IMR-90 (cell line): Measurements from ENCODE around the gene DISC1. TPM values are rescaled to one million over a fixed set of nuclear protein-coding genes. Genes with fewer than 3 reads are reported as not detected.

Experiments used
- ATAC-seq: fragments of 200-7000 bp; cut with Tn5 transposase; 2 replicates; pipeline ENCODE4 v1.9.1; 2020; ENCODE audit warnings: low read depth, mild to moderate bottlenecking, moderate library complexity
- BruUV-seq: library from RNA; stranded (reverse); fragments of 400-500 nt; replicated peaks from 2 replicates; lab custom pipeline; 2021; lab: Mats Ljungman, UMichigan
- CTCF ChIA-PET: fragments of 300-600 bp; formaldehyde crosslinking; extraction: SDS; loops from one replicate; lab custom pipeline; 2021; ENCODE audit warnings: antibody characterized with exemption; lab: Yijun Ruan, JAX
- POLR2A ChIA-PET: fragments of 300-600 bp; sonication (Branson Sonifier 250); formaldehyde crosslinking; loops from one replicate; lab custom pipeline; 2022; ENCODE audit warnings: antibody characterized with exemption; ENCODE audit not compliant: unreplicated experiment; lab: Charles Lee
- DNase-seq: peaks from one replicate; pipeline ENCODE4 v3.0.0; 2013
- H2AFZ ChIP-seq: replicated peaks from 2 replicates; pipeline ENCODE3; 2013; ENCODE audit warnings: low read length, mild to moderate bottlenecking; ENCODE audit not compliant: poor library complexity
- H2AK5ac ChIP-seq: 2 replicates; pipeline ENCODE4 v1.6.1; 2013; ENCODE audit warnings: low read depth, low read length, inconsistent platforms
- H2AK9ac ChIP-seq: replicated peaks from 2 replicates; pipeline ENCODE3; 2013; ENCODE audit warnings: mild to moderate bottlenecking, low read depth, low read length, moderate library complexity; ENCODE audit not compliant: poor library complexity
- H2BK120ac ChIP-seq: 2 replicates; pipeline ENCODE4 v1.6.1; 2013; ENCODE audit warnings: low read depth, low read length, inconsistent platforms
- H2BK15ac ChIP-seq: 3 replicates; pipeline ENCODE4 v1.6.1; 2013; ENCODE audit warnings: low read depth, low read length, inconsistent platforms
- H2BK20ac ChIP-seq: 2 replicates; pipeline ENCODE4 v1.6.1; 2013; ENCODE audit warnings: low read depth, mild to moderate bottlenecking, inconsistent platforms, low read length, moderate library complexity
- H2BK5ac ChIP-seq: 2 replicates; pipeline ENCODE4 v1.6.1; 2013; ENCODE audit warnings: mild to moderate bottlenecking, low read depth, low read length, inconsistent platforms; ENCODE audit not compliant: poor library complexity, severe bottlenecking
- H3K14ac ChIP-seq: replicated peaks from 2 replicates; pipeline ENCODE4 v1.6.1; 2013; ENCODE audit warnings: low read depth, low read length, inconsistent platforms
- H3K18ac ChIP-seq: 2 replicates; pipeline ENCODE4 v1.6.1; 2013; ENCODE audit warnings: low read depth, low read length, control low read depth
- H3K23ac ChIP-seq: 2 replicates; pipeline ENCODE4 v1.6.1; 2013; ENCODE audit warnings: low read depth, low read length, inconsistent platforms
- H3K27ac ChIP-seq: 2 replicates; pipeline ENCODE4 v1.5.1; 2013; ENCODE audit warnings: mild to moderate bottlenecking, control low read depth, low read length; ENCODE audit not compliant: insufficient read depth
- H3K27me3 ChIP-seq: 2 replicates; pipeline ENCODE4 v1.6.1; 2013; ENCODE audit warnings: low read length; ENCODE audit not compliant: control insufficient read depth, insufficient read depth
- H3K36me3 ChIP-seq: 2 replicates; pipeline ENCODE4 v1.6.1; 2013; ENCODE audit warnings: low read length, mixed read lengths; ENCODE audit not compliant: control insufficient read depth, insufficient read depth
- H3K4ac ChIP-seq: 2 replicates; pipeline ENCODE4 v1.6.1; 2013; ENCODE audit warnings: low read depth, low read length, inconsistent platforms
- H3K4me1 ChIP-seq: 2 replicates; pipeline ENCODE4 v1.6.1; 2013; ENCODE audit warnings: low read length, mixed read lengths; ENCODE audit not compliant: control insufficient read depth, insufficient read depth
- H3K4me2 ChIP-seq: 2 replicates; pipeline ENCODE4 v1.6.1; 2013; ENCODE audit warnings: low read depth, mild to moderate bottlenecking, control low read depth, low read length, moderate library complexity
- H3K4me3 ChIP-seq: 2 replicates; pipeline ENCODE4 v1.5.1; 2013; ENCODE audit warnings: low read depth, mild to moderate bottlenecking, control low read depth, low read length, moderate library complexity; ENCODE audit not compliant: insufficient read depth
- H3K56ac ChIP-seq: 2 replicates; pipeline ENCODE4 v1.6.1; 2013; ENCODE audit warnings: low read length, inconsistent platforms; ENCODE audit not compliant: insufficient read depth; ENCODE audit errors: extremely low read depth
- H3K79me1 ChIP-seq, 2 experiments: 2 replicates each; pipeline ENCODE4 v1.6.1; 2013; ENCODE audit warnings: low read length in 2 of 2, inconsistent platforms in 1 of 2, low read depth in 1 of 2
- H3K9ac ChIP-seq: 2 replicates; pipeline ENCODE4 v1.6.1; 2013; ENCODE audit warnings: low read depth, low read length, control low read depth
- H3K9me1 ChIP-seq: 2 replicates; pipeline ENCODE4 v1.6.1; 2013; ENCODE audit warnings: low read length, inconsistent platforms; ENCODE audit not compliant: insufficient read depth
- H3K9me3 ChIP-seq: 2 replicates; pipeline ENCODE4 v1.6.1; 2013; ENCODE audit warnings: low read length; ENCODE audit not compliant: control insufficient read depth, insufficient read depth
- H4K20me1 ChIP-seq: 2 replicates; pipeline ENCODE4 v1.6.1; 2013; ENCODE audit warnings: low read length, inconsistent platforms; ENCODE audit not compliant: insufficient read depth
- H4K5ac ChIP-seq: 2 replicates; pipeline ENCODE4 v1.6.1; 2013; ENCODE audit warnings: mild to moderate bottlenecking, low read depth, low read length, control low read depth
- H4K8ac ChIP-seq, 2 experiments: 2 replicates each; pipeline ENCODE4 v1.6.1; 2013; ENCODE audit warnings: low read depth in 2 of 2, low read length in 2 of 2, control low read depth in 1 of 2, inconsistent platforms in 1 of 2
- H4K91ac ChIP-seq: 2 replicates; pipeline ENCODE4 v1.6.1; 2013; ENCODE audit warnings: low read depth, low read length, inconsistent platforms; ENCODE audit not compliant: insufficient read depth
- CEBPB ChIP-seq: IDR thresholded peaks from 2 replicates; pipeline ENCODE4 v1.6.1; 2012; ENCODE audit warnings: low read depth, low read length, improper control_type of control experiment
- ELK1 ChIP-seq: fragments of 150-350 bp; IDR thresholded peaks from 2 replicates; pipeline ENCODE4 v1.6.1; 2016; ENCODE audit warnings: low read depth, mild to moderate bottlenecking, low read length, moderate library complexity, borderline replicate concordance
- FOS ChIP-seq: fragments of 150-350 bp; IDR thresholded peaks from 2 replicates; pipeline ENCODE4 v1.6.1; 2016; ENCODE audit warnings: low read depth, low read length
- RAD21 ChIP-seq: IDR thresholded peaks from 2 replicates; pipeline ENCODE4 v1.6.1; 2012; ENCODE audit warnings: low read length, improper control_type of control experiment
- RCOR1 ChIP-seq: IDR thresholded peaks from 2 replicates; pipeline ENCODE4 v1.6.1; 2012; ENCODE audit warnings: mild to moderate bottlenecking, low read length, improper control_type of control experiment; ENCODE audit not compliant: insufficient replicate concordance
- RFX5 ChIP-seq: IDR thresholded peaks from 2 replicates; pipeline ENCODE4 v1.8.0; 2012; ENCODE audit warnings: low read depth, mild to moderate bottlenecking, low read length, moderate library complexity
- USF2 ChIP-seq: fragments of 150-350 bp; IDR thresholded peaks from 2 replicates; pipeline ENCODE4 v1.6.1; 2017; ENCODE audit warnings: mild to moderate bottlenecking, antibody characterized with exemption, low read length, low read depth
- WGBS, 2 experiments: methylation state at CpG; one replicate each; pipeline versions ENCODE4 v1.1.5 to v1.1.7; 2013; ENCODE audit warnings: missing lambda C conversion rate in 2 of 2; ENCODE audit not compliant: insufficient read length in 1 of 2; ENCODE audit errors: extremely low coverage in 2 of 2; 5-methylcytosine and 5-hydroxymethylcytosine counted together
- dilution Hi-C: fragments of 300-500 bp; cut with HindIII; formaldehyde crosslinking; loops from one replicate; pipeline ENCODE4 v1.14.3; 2018; ENCODE audit warnings: low sequenced_read_pairs; ENCODE audit not compliant: unreplicated experiment
- in situ Hi-C: fragments of 300-500 bp; cut with MboI; formaldehyde crosslinking; loops from 3 replicates; pipeline ENCODE4 v1.14.3; 2019; ENCODE audit warnings: low sequenced_read_pairs, inconsistent platforms, mixed read lengths
- intact Hi-C: fragments of 100-400 bp; cut with micrococcal nuclease; formaldehyde crosslinking; loops from 2 replicates; pipeline ENCODE4 v1.10.0; 2022
- polyA plus RNA-seq, 3 experiments: library from polyadenylated mRNA; depleted of rRNA; stranded (reverse); fragments of >200 nt; gene quantifications; 2 replicates each; pipeline ENCODE4 v1.2.3, GENCODE V29; 2012; ENCODE audit warnings: low replicate concordance in 1 of 3
- total RNA-seq: library from RNA; depleted of rRNA; stranded (reverse); fragments of >200 nt; gene quantifications from 2 replicates; pipeline ENCODE4 v1.2.3, GENCODE V29; 2012

DISC1 gene
- total and polyA plus RNA-seq, 2 of the 4 experiments (the other 2 are of a cell fraction), result 2.2 to 7.0 TPM

- WGBS, 2 experiments, result 50% methylated on average over 2 of the region's 7 CpGs; no CpG with 5 or more reads in 1 of the 2 experiments
- H2BK20ac ChIP-seq, result no peak overlapping the region
- H3K23ac ChIP-seq, result no peak overlapping the region
- H2BK15ac ChIP-seq, result no peak overlapping the region
- in situ Hi-C loops, result no loop called here
- H3K9ac ChIP-seq, result no peak overlapping the region
- H2AK5ac ChIP-seq, result no peak overlapping the region
- BruUV-seq, result no TSS peak
- no peaks in the 10 kb centered on the region for H3K4me1 ChIP-seq
- H3K14ac ChIP-seq, result no peak overlapping the region
- no peaks in the 10 kb centered on the region for H3K9me3 ChIP-seq
- TF ChIP-seq USF2 (no peak), FOS (no peak), CEBPB (no peak), RFX5 (no peak), RCOR1 (no peak), ELK1 (no peak), RAD21 (no peak)
- H4K5ac ChIP-seq, result no peak overlapping the region
- H2AK9ac ChIP-seq, result no peak overlapping the region
- H3K79me1 ChIP-seq, result no peaks in the 10 kb centered on the region
- intact Hi-C loops, result no loop called here
- no peak for ATAC-seq
- dilution Hi-C loops, result no loop called here
- CTCF ChIA-PET, result no interaction called here
- no peak overlapping the region for H4K8ac ChIP-seq
- H3K27ac ChIP-seq, result no peak overlapping the region
- no peak overlapping the region for H2AFZ ChIP-seq
- no peaks in the 10 kb centered on the region for H3K36me3 ChIP-seq
- H3K9me1 ChIP-seq, result no peaks in the 10 kb centered on the region
- H2BK120ac ChIP-seq, result no peak overlapping the region
- DNase-seq, result no peak
- no peak overlapping the region for H2BK5ac ChIP-seq
- POLR2A ChIA-PET, result no interaction called here
- H3K56ac ChIP-seq, result no peak overlapping the region
- no peak overlapping the region for H3K18ac ChIP-seq
- no peaks in the 10 kb centered on the region for H4K20me1 ChIP-seq
- H3K4me3 ChIP-seq, result no peak overlapping the region
- H4K91ac ChIP-seq, result no peak overlapping the region
- peaks cover 8% of the 10 kb centered on the region for H3K27me3 ChIP-seq
- no peak overlapping the region for H3K4me2 ChIP-seq
- no peak overlapping the region for H3K4ac ChIP-seq
Observed at GRCh38 chr1:231618609-231619256, 7.9 kb upstream of the DISC1 start.
